SK-N-MC (cell line): ENCODE results near the gene TNFSF13B.

Experiments used
- EZH2 ChIP-seq: fragments of 200-600 bp; sonication (generic); IDR thresholded peaks from one replicate; pipeline ENCODE4 v1.6.1; 2017; ENCODE audit warnings: antibody characterized with exemption
- FOXP2 ChIP-seq: optimal IDR thresholded peaks from 2 replicates; pipeline ENCODE3; 2011; ENCODE audit warnings: mild to moderate bottlenecking, moderate library complexity; ENCODE audit not compliant: insufficient read depth; ENCODE audit errors: extremely low read length, control extremely low read depth
- POLR2AphosphoS5 ChIP-seq: IDR thresholded peaks from 2 replicates; pipeline ENCODE4 v1.6.1; 2012; ENCODE audit warnings: mild to moderate bottlenecking, low read depth, low read length, borderline replicate concordance

GRCh38 chr13:108270442-108270841, 924 bp downstream of the TNFSF13B start:
- TF ChIP-seq POLR2AphosphoS5 (no peak), EZH2 (no peak), FOXP2 (no peak)
